K562 (cell line): ENCODE results near the gene MRPL42. TPM values are rescaled to one million over a fixed set of nuclear protein-coding genes. Genes with fewer than 3 reads are reported as not detected.

ENCODE experiments used
- ATAC-seq: fragments of 200-7000 bp; cut with Tn5 transposase; 3 replicates; pipeline ENCODE4 v1.9.1; 2020; ENCODE audit warnings: moderate library complexity
- BruUV-seq: library from RNA; stranded (reverse); fragments of 400-500 nt; replicated peaks from 2 replicates; lab custom pipeline; 2021; lab: Mats Ljungman, UMichigan
- CTCF ChIA-PET: fragments of 300-600 bp; formaldehyde crosslinking; extraction: SDS; loops from one replicate; lab custom pipeline; 2021; ENCODE audit warnings: low intra/inter-chr PET ratio; lab: Yijun Ruan, JAX
- POLR2A ChIA-PET: fragments of 300-600, 350-650 bp; sonication (Branson Sonifier 250); formaldehyde crosslinking; extraction: SDS; loops from one replicate; lab custom pipeline; 2021; ENCODE audit warnings: antibody characterized with exemption, inconsistent platforms; lab: Yijun Ruan, JAX
- DNase-seq, 4 experiments: peaks; one replicate each; pipeline versions ENCODE4 v3.0.0 to v3.0.0-alpha.2; 2011 to 2018; ENCODE audit warnings: low spot score in 3 of 4, mixed read lengths in 3 of 4; ENCODE audit errors: extremely low read depth in 1 of 4
- FAIRE-seq: peaks from 2 replicates; lab custom pipeline; 2011; peaks lifted over from hg19 to GRCh38; lab: Jason Lieb, UNC
- H2AFZ ChIP-seq: 2 replicates; pipeline ENCODE4 v1.6.0; 2011; ENCODE audit warnings: low read depth, low read length, control low read depth, inconsistent platforms
- H3K27ac ChIP-seq: fragments of 200-600 bp; 3 replicates; pipeline ENCODE4 v1.8.0; 2011; ENCODE audit warnings: low read depth, mild to moderate bottlenecking, control low read depth, inconsistent platforms, low read length, moderate library complexity, mixed read lengths; ENCODE audit errors: extremely low read depth
- H3K27me3 ChIP-seq, 2 experiments: fragments of 300-600 bp in 1 of 2; 2 replicates in 1 of 2; 3 replicates in 1 of 2; pipeline versions ENCODE4 v1.6.0 to v1.8.0; 2011; ENCODE audit warnings: inconsistent platforms in 2 of 2, low read length in 2 of 2, mild to moderate bottlenecking in 1 of 2, mixed read lengths in 1 of 2, moderate library complexity in 1 of 2; ENCODE audit not compliant: control insufficient read depth in 2 of 2, insufficient read depth in 2 of 2
- H3K36me3 ChIP-seq: fragments of 300-600 bp; 3 replicates; pipeline ENCODE4 v1.8.0; 2011; ENCODE audit warnings: mild to moderate bottlenecking, low read length, inconsistent platforms; ENCODE audit not compliant: control insufficient read depth, insufficient read depth
- H3K4me1 ChIP-seq, 2 experiments: fragments of 200-600 bp in 1 of 2; replicated peaks in 1 of 2; 2 replicates in 1 of 2; 3 replicates in 1 of 2; pipeline versions ENCODE4 v1.5.1 to v1.8.0; 2011; ENCODE audit warnings: inconsistent platforms in 2 of 2, low read length in 2 of 2, mild to moderate bottlenecking in 1 of 2, mixed read lengths in 1 of 2, moderate library complexity in 1 of 2; ENCODE audit not compliant: control insufficient read depth in 2 of 2, insufficient read depth in 2 of 2
- H3K4me2 ChIP-seq: 2 replicates; pipeline ENCODE4 v1.6.1; 2011; ENCODE audit warnings: low read length, control low read depth, inconsistent platforms, mixed read lengths; ENCODE audit not compliant: insufficient read depth
- H3K4me3 ChIP-seq: fragments of 200-600 bp; sonication (generic), shearing (Covaris generic); 2 replicates; pipeline ENCODE4 v1.5.1; 2016; ENCODE audit warnings: control low read depth, inconsistent platforms
- H3K79me2 ChIP-seq: fragments of 200-600 bp; 3 replicates; pipeline ENCODE4 v1.8.0; 2011; ENCODE audit warnings: low read length, inconsistent platforms; ENCODE audit not compliant: control insufficient read depth, insufficient read depth
- H3K9ac ChIP-seq, 2 experiments: 2 replicates each; pipeline versions ENCODE4 v1.6.0 to v1.6.1; 2011; ENCODE audit warnings: low read depth in 2 of 2, low read length in 2 of 2, control low read depth in 1 of 2, inconsistent platforms in 1 of 2, mild to moderate bottlenecking in 1 of 2, mixed read lengths in 1 of 2; ENCODE audit not compliant: insufficient read depth in 1 of 2
- H3K9me1 ChIP-seq: one replicate; pipeline ENCODE4 v1.6.0; 2011; ENCODE audit warnings: inconsistent platforms, mild to moderate bottlenecking, low read length, moderate library complexity; ENCODE audit not compliant: control insufficient read depth, insufficient read depth
- H3K9me3 ChIP-seq: replicated peaks from 2 replicates; pipeline ENCODE4 v1.5.1; 2011; ENCODE audit warnings: low read depth, low read length, inconsistent platforms; ENCODE audit not compliant: control insufficient read depth, insufficient read depth
- H4K20me1 ChIP-seq: replicated peaks from 2 replicates; pipeline ENCODE4 v1.6.1; 2011; ENCODE audit warnings: low read length, inconsistent platforms, mixed read lengths; ENCODE audit not compliant: control insufficient read depth, insufficient read depth
- CCNT2 ChIP-seq: IDR thresholded peaks from 2 replicates; pipeline ENCODE4 v1.6.1; 2011; ENCODE audit warnings: borderline replicate concordance, low read depth, mild to moderate bottlenecking, moderate library complexity, mixed read lengths, low read length; ENCODE audit not compliant: insufficient read length; ENCODE audit errors: extremely low read depth
- NUFIP1 ChIP-seq: fragments of 450-650 bp; IDR thresholded peaks from 2 replicates; pipeline ENCODE4 v1.6.1; 2018; ENCODE audit not compliant: partially characterized antibody
- RBM25 ChIP-seq: fragments of 200-400 bp; formaldehyde crosslinking; IDR thresholded peaks from 2 replicates; pipeline ENCODE4 v1.6.1; 2018; ENCODE audit warnings: low read length, low read depth, moderate library complexity; ENCODE audit not compliant: severe bottlenecking
- ZFP1 ChIP-seq: fragments of 450-650 bp; formaldehyde crosslinking; IDR thresholded peaks from 2 replicates; pipeline ENCODE4 v1.4.0; 2020; ENCODE audit warnings: mild to moderate bottlenecking, mixed read lengths
- WGBS: fragments of 100-300 bp; shearing (Covaris generic); methylation state at CpG from one replicate; pipeline ENCODE4 v1.1.6; 2016; ENCODE audit warnings: low coverage, mixed read lengths; ENCODE audit not compliant: insufficient coverage; ENCODE audit errors: missing lambda C conversion rate; 5-methylcytosine and 5-hydroxymethylcytosine counted together
- in situ Hi-C: fragments of 300-500 bp; cut with MboI; formaldehyde crosslinking; loops from 4 replicates; pipeline ENCODE4 v1.15.0; 2018; ENCODE audit warnings: inconsistent platforms, mixed read lengths
- intact Hi-C: fragments of 100-400 bp; cut with micrococcal nuclease; formaldehyde crosslinking; loops from 2 replicates; pipeline ENCODE4 v1.14.2; 2022
- polyA plus RNA-seq, 8 experiments: library from polyadenylated mRNA; depleted of rRNA in 4 of 8; stranded (reverse) in 5 of 8; unstranded in 3 of 8; fragments of >200 nt; fragmentation: Nextera tagmentation in 2 of 8; fragmentation: Illumina TruSeq in 1 of 8; extraction: Ambion mirVana in 2 of 8; extraction: Trizol in 1 of 8; gene quantifications; 2 replicates each; pipeline versions ENCODE4 v1.2.1 to v1.2.3, GENCODE V29; 2011 to 2014; ENCODE audit warnings: inconsistent platforms in 1 of 8, missing spikeins in 1 of 8
- total RNA-seq, 7 experiments: library from RNA; depleted of rRNA in 6 of 7; stranded (reverse); fragments of >200 nt in 6 of 7; fragmentation: Illumina TruSeq in 2 of 7; extraction: Trizol in 2 of 7; gene quantifications; 2 replicates each; pipeline versions ENCODE4 v1.2.1 to v1.2.3, GENCODE V29; 2011 to 2021; ENCODE audit warnings: low replicate concordance in 1 of 7

MRPL42 gene
- total and polyA plus RNA-seq, 9 of the 15 experiments (the other 6 are each of a cell fraction or from before 2014, with no cell fraction given): 104 to 806 (median 218) TPM

DNA sequence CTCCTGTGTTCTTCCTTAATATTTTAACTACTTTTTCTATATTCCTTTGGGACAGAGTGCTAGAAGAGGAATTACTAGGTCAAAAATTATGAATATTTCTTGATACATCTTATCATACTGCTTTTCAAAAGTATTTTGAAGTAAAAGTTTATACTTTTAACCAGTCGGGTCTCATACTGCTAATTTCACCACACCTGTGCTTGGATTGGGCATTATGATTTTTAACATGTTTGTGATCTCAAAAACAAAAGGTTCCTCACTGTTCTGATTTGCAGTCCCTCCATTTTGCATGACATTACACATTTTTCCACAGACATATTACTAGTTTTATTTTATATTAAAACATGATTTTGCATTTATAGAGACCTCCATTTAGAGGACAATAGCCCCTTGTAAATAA, 32.9 kb downstream of the MRPL42 start:
- 88% methylated on average over 1 of the region's 1 CpG for WGBS
- POLR2A ChIA-PET: no interaction called here
- no peak for FAIRE-seq

DNA sequence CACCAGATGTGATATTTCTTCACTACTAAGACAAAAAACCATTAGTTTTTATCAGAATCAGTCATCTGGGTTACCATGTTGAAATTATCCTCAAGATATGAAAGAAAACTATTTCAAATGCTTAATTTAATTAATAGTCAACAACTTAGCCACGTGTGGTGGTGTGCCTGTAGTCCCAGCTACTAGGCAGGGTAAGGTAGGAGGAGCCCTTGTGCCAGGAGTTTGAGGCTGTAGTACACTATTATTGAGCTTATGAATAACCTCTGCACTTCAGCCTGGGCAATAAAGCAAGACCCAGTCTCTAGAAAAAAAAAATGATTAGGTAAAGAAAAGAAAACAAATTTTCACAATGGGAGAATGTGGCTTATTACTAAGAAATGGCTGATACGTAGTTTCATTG, 33.4 kb downstream of the MRPL42 start:
- no peak overlapping the region for H2AFZ ChIP-seq
- peaks cover 63% of the 10 kb centered on the region; the same call in 1 of the 3 replicates for H3K36me3 ChIP-seq
- H3K4me1 ChIP-seq: no peaks in the 10 kb centered on the region
- ATAC-seq (peak; percentile 56; the same call in 2 of the 3 replicates), DNase-seq (no peak), FAIRE-seq (peak; percentile 29)
- POLR2A ChIA-PET: no interaction called here
- no peak overlapping the region for H3K9ac ChIP-seq
- in situ Hi-C loops: loop anchor here (10.0 kb wide), 1 partner anchor 264 kb away; no protein-coding TSS in a partner anchor
- no peaks in the 10 kb centered on the region for H4K20me1 ChIP-seq
- intact Hi-C loops: loop anchor here (5.0 to 10.0 kb wide), 2 partner anchors 262 to 494 kb away; no protein-coding TSS in a partner anchor
- no peaks in the 10 kb centered on the region for H3K9me3 ChIP-seq
- H3K9me1 ChIP-seq: no peaks in the 10 kb centered on the region
- no peak overlapping the region for H3K4me2 ChIP-seq
- no peaks in the 10 kb centered on the region for H3K79me2 ChIP-seq
- BruUV-seq: no TSS peak
- H3K27ac ChIP-seq: no peak overlapping the region
- WGBS: 67% methylated on average over 2 of the region's 2 CpGs
- no peaks in the 10 kb centered on the region for H3K27me3 ChIP-seq
- no peak overlapping the region for H3K4me3 ChIP-seq
- no peak for TF ChIP-seq CCNT2
- TF ChIP-seq, all 486 proteins: peak for 0
- CTCF ChIA-PET: interaction anchor here (4.1 kb wide), 1 partner anchor 601 kb away, joined by 62 read pairs; no protein-coding TSS in a partner anchor

More for the DNA sequence above, 32.9 kb downstream of the MRPL42 start:
- in situ Hi-C loops (loop anchor here (10.0 kb wide), 1 partner anchor 265 kb away; no protein-coding TSS in a partner anchor), intact Hi-C loops (loop anchor here (5.0 to 10.0 kb wide), 2 partner anchors 262 to 495 kb away; no protein-coding TSS in a partner anchor)
- H3K9me3 ChIP-seq: no peaks in the 10 kb centered on the region
- no peaks in the 10 kb centered on the region for H3K9me1 ChIP-seq
- H3K79me2 ChIP-seq: no peaks in the 10 kb centered on the region
- H3K27ac ChIP-seq: no peak overlapping the region
- no peak overlapping the region for H3K4me3 ChIP-seq
- DNase-seq (no peak), ATAC-seq (no peak)
- H3K4me1 ChIP-seq: no peaks in the 10 kb centered on the region
- CTCF ChIA-PET: no interaction called here
- no peak overlapping the region for H3K4me2 ChIP-seq
- peaks cover 62% of the 10 kb centered on the region; the same call in 1 of the 3 replicates for H3K36me3 ChIP-seq
- TF ChIP-seq RBM25 (peak; percentile 98), ZFP1 (CRISPR knock-in tag) (no peak), NUFIP1 (no peak)
- H4K20me1 ChIP-seq: no peaks in the 10 kb centered on the region
- BruUV-seq: no TSS peak
- H2AFZ ChIP-seq: no peak overlapping the region
- H3K9ac ChIP-seq: no peak overlapping the region
- H3K27me3 ChIP-seq: no peaks in the 10 kb centered on the region
